ENCODE data around the gene PAXX.

PAXX gene

GRCh38 chr9:137026828-137027227 lies 34.6 kb downstream of the PAXX start:
- no peak for DNase-seq (ENCODE audit: insufficient read length, low spot score)
- TF ChIP-seq SPI1 (IDR thresholded peaks at IDR 0.05; ENCODE audit: low read depth, low read length), result no peak
- TF ChIP-seq POLR2A (IDR thresholded peaks at IDR 0.05; ENCODE audit: low read depth, low read length), result no peak
- no peak for TF ChIP-seq POLR2AphosphoS5 (IDR thresholded peaks at IDR 0.05; ENCODE audit: low read depth, low read length)
- no peak for TF ChIP-seq PAX5 (IDR thresholded peaks at IDR 0.05; ENCODE audit: insufficient read depth, low read length, severe bottlenecking)
- no peak for TF ChIP-seq POU2F2 (IDR thresholded peaks at IDR 0.05; ENCODE audit: low read depth, low read length)
- no peak for TF ChIP-seq TAF1 (IDR thresholded peaks at IDR 0.05; ENCODE audit: low read depth, low read length)
- FAIRE-seq, result no peak

DNA sequence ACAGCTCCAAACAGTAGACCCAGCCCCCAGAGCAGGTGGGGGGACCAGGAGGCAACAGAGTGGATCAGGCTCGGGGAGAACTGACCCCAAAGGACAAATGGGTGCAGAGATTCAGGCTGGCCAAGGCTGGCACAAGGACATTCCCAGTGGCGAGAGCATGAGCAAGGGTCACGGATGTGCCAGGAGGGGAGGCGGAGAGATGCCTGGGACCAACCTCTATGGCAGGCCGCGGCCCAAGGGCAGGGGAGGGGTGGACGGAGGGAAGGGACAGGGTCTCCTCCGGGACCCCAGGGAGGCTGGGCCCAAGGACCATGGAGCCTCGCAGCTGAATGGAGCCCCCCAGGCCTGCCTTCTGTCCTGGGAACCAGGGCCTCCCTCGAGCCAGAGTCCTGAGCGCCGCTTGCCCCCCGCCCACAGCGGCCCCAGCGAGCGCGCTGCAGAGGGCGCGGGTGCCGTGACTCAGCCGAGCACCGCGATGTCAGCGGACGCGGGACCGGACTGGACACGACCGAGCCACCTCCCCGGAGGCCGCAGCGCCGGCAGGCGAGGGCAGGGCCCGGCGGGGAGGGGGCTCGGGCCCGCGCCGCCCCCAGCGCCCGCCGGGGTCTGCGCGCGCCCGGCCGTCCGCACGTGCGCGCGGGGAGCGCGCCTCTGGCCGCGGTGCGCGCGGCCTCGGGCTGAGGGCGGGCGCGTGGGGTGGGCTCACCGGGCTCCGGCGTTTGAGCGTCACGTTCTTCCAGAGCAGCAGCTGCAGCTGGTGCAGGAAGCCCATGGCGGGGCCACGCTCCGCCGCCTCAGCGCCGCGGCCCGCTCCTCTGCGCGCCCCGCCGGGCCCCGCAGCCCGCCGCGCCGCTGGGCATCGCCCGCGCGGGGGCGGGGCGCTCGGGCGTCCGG lies 35.4 kb downstream of the PAXX start, which contains the start of gene ABCA2:
Gene ABCA2, minus strand, starts transcription at position 869 of the 894 bp plus-strand sequence. Its CDS starts 97 bp downstream, at position 772.
- TF ChIP-seq PAX5 (IDR thresholded peaks at IDR 0.05; ENCODE audit: insufficient read depth, low read length, severe bottlenecking), result peak; percentile 13
- TF ChIP-seq SPI1 (IDR thresholded peaks at IDR 0.05; ENCODE audit: low read depth, low read length), result no peak
- FAIRE-seq (peak; percentile 66), DNase-seq (ENCODE audit: insufficient read length, low spot score) (no peak)

DNA sequence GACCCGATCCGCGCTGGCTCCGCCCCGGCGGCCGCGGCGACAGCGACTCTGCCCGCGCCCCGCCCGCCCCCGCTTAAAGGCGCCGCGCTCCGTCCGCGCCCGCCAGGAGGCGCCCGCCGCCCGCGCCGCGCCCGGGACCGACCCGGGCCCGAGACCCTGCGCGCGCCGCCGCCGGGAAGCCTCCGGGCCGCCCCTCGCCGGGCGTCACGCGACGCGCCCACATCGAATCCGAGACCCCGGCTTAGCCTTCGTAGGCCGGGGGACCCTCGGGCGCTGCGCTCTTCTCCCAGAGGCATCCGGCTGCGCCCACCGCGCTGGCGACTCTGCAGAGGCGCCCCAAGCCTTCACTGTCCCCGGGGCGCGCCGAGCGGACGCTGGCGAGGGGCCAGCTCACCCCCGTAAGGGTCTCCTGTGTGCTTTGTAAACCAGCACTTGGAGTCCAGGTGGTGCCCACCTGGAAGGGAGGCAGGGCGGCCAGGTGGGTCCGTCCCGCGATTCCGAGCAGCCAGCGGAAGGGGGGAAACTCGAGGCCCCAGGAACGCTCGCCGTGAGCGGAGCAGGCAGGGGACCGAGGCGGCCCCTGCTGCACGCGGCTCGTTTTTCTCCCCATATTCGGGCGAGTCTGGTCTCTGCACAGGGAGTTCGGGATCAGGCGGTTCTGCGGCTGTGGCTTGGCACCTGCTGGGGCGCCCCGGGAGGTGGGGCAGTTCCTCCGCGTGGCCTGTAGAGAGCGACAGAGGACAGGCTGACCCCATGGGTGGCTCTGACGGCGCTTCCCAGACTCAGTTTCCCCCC lies 36.2 kb downstream of the PAXX start:
- peak; percentile 88 for FAIRE-seq
- no peak for TF ChIP-seq POLR2A (IDR thresholded peaks at IDR 0.05; ENCODE audit: low read depth, low read length)
- TF ChIP-seq TAF1 (IDR thresholded peaks at IDR 0.05; ENCODE audit: low read depth, low read length), result no peak
- TF ChIP-seq POLR2AphosphoS5 (IDR thresholded peaks at IDR 0.05; ENCODE audit: low read depth, low read length), result no peak
- no peak for TF ChIP-seq SPI1 (IDR thresholded peaks at IDR 0.05; ENCODE audit: low read depth, low read length)
- no peak for TF ChIP-seq POU2F2 (IDR thresholded peaks at IDR 0.05; ENCODE audit: low read depth, low read length)
- TF ChIP-seq PAX5 (IDR thresholded peaks at IDR 0.05; ENCODE audit: insufficient read depth, low read length, severe bottlenecking), result no peak
- peak; percentile 70 for DNase-seq (ENCODE audit: insufficient read length, low spot score)

GRCh38 chr9:137029058-137029936 lies 37.1 kb downstream of the PAXX start:
- FAIRE-seq (peak; percentile 89), DNase-seq (ENCODE audit: insufficient read length, low spot score) (peak; percentile 75)
- TF ChIP-seq SPI1 (IDR thresholded peaks at IDR 0.05; ENCODE audit: low read depth, low read length) (no peak), TAF1 (IDR thresholded peaks at IDR 0.05; ENCODE audit: low read depth, low read length) (no peak)

- DNase-seq (ENCODE audit: insufficient read length, low spot score), result no peak
- TF ChIP-seq POU2F2 (IDR thresholded peaks at IDR 0.05; ENCODE audit: low read depth, low read length) (no peak), POLR2A (IDR thresholded peaks at IDR 0.05; ENCODE audit: low read depth, low read length) (no peak), TAF1 (IDR thresholded peaks at IDR 0.05; ENCODE audit: low read depth, low read length) (no peak), SPI1 (IDR thresholded peaks at IDR 0.05; ENCODE audit: low read depth, low read length) (no peak), POLR2AphosphoS5 (IDR thresholded peaks at IDR 0.05; ENCODE audit: low read depth, low read length) (no peak), PAX5 (IDR thresholded peaks at IDR 0.05; ENCODE audit: insufficient read depth, low read length, severe bottlenecking) (no peak)
- FAIRE-seq, result no peak
Measured at GRCh38 chr9:137030006-137030405, 37.8 kb downstream of the PAXX start.

DNA sequence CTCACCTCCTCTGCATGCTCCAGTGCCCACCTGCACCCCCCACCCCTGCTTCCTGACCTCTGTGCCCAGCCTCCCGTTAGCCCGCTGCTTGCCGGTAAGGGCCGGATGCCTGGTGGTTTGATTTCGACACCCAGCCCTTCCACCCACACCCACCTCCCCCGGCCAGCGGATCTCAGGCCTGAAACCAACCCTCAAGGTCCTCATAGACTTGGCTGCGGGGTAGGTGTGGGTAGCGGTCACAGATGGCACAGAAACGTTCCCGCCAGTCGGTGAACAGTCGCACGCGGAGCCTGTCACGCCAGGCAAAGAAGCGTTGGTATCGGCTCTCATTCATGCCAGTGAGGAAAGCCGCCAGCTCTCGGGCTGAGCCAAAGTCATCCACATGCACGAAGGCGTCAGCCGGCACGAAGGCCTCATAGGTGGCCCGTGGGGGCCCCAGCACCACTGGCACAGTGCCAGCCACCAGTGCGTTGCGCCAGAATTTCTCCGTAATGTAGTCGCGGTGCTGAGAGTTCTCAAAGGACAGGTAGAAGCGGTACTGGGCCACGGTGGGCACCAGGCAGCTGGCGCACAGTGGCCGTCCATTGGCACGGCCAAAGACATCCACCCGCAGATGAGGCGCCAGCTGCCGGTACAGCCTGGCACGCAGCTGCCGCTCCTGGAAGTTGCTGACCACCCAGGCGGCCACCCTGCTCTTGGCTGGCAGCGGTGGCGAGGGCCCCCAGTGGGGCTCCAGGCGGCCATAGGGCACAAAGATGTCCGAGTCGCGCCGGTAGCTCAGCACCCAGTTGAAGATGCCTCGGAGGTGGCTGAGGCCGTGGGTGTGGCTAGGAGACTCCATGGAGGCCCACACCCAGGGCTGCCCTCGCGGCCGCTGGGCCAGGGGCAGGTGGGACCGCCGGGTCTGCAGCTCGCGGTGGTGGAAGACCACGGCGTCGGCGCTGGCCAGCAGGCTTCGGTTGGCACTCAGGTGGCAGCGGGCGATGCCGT lies 38.6 kb downstream of the PAXX start:
- FAIRE-seq (peak; percentile 84), DNase-seq (ENCODE audit: insufficient read length, low spot score) (no peak)
- TF ChIP-seq POU2F2 (IDR thresholded peaks at IDR 0.05; ENCODE audit: low read depth, low read length) (no peak), SPI1 (IDR thresholded peaks at IDR 0.05; ENCODE audit: low read depth, low read length) (no peak), PAX5 (IDR thresholded peaks at IDR 0.05; ENCODE audit: insufficient read depth, low read length, severe bottlenecking) (no peak), TAF1 (IDR thresholded peaks at IDR 0.05; ENCODE audit: low read depth, low read length) (no peak), POLR2A (IDR thresholded peaks at IDR 0.05; ENCODE audit: low read depth, low read length) (no peak), POLR2AphosphoS5 (IDR thresholded peaks at IDR 0.05; ENCODE audit: low read depth, low read length) (no peak)

DNA sequence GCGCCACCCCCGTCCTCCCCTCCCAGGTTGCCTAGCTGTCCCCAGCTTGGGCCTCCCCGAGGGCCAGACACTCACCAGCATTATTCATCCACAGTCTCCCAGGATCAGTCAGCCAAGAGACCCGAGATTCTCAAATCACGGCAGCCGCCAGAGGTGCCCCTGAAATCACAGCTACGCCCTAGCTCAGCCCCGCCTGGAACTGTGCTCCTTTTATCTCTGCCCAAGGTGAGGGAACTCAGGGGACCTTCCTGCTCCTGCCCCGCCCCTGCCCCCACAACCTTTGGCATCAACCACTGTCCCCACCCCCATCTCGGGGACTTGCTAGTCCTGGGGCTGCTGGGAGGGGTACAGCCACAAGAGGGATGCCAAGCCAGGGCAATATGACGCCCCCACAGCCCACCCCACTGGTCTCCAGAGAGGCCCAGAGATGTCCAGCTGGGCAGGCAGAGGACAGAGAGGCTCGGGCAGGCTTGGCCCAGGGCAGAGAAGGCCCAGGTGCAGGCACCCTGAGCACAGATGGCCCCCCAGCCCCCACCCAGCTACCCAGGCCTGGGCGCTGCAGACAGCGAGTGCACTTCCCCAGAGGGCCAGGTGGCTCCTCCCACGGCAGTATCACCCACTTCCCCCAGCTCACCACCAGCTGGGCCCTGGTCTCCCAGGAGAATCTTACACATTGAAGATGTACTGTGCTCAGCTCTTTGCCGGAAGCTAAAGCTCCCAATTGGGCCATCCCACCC lies 39.9 kb downstream of the PAXX start, which contains the start of gene FUT7:
Gene FUT7, minus strand, starts transcription at position 185 of the 737 bp plus-strand sequence. Its CDS starts 97 bp downstream, at position 88.
- FAIRE-seq (peak; percentile 20), DNase-seq (ENCODE audit: insufficient read length, low spot score) (no peak)
- TF ChIP-seq PAX5 (IDR thresholded peaks at IDR 0.05; ENCODE audit: insufficient read depth, low read length, severe bottlenecking) (no peak), POU2F2 (IDR thresholded peaks at IDR 0.05; ENCODE audit: low read depth, low read length) (no peak), POLR2A (IDR thresholded peaks at IDR 0.05; ENCODE audit: low read depth, low read length) (no peak), POLR2AphosphoS5 (IDR thresholded peaks at IDR 0.05; ENCODE audit: low read depth, low read length) (no peak), SPI1 (IDR thresholded peaks at IDR 0.05; ENCODE audit: low read depth, low read length) (no peak; the same call in 1 of the 2 replicates), TAF1 (IDR thresholded peaks at IDR 0.05; ENCODE audit: low read depth, low read length) (no peak)

Data from GM12891 (cell line).